Ishikawa (cell line): ENCODE data around the gene TBCD.

Experiments used
- CEBPB ChIP-seq: IDR thresholded peaks from 2 replicates; pipeline ENCODE4 v1.6.1; 2012
- CREB1 ChIP-seq: IDR thresholded peaks from 2 replicates; pipeline ENCODE4 v1.6.1; 2012; ENCODE audit warnings: low read depth
- EGR1 ChIP-seq: IDR thresholded peaks from 2 replicates; pipeline ENCODE4 v1.6.1; 2012
- EP300 ChIP-seq: IDR thresholded peaks from 2 replicates; pipeline ENCODE4 v1.6.1; 2012; ENCODE audit warnings: borderline replicate concordance
- FOXM1 ChIP-seq: IDR thresholded peaks from 2 replicates; pipeline ENCODE4 v1.6.1; 2012; ENCODE audit warnings: low read depth, borderline replicate concordance
- NFIC ChIP-seq: IDR thresholded peaks from 2 replicates; pipeline ENCODE4 v1.6.1; 2012
- RAD21 ChIP-seq: IDR thresholded peaks from 2 replicates; pipeline ENCODE4 v1.6.1; 2012; ENCODE audit warnings: low read depth
- TAF1 ChIP-seq: IDR thresholded peaks from 2 replicates; pipeline ENCODE4 v1.6.1; 2012; ENCODE audit warnings: low read depth, mild to moderate bottlenecking
- TCF12 ChIP-seq: IDR thresholded peaks from 2 replicates; pipeline ENCODE4 v1.6.1; 2012; ENCODE audit warnings: low read depth
- TEAD4 ChIP-seq: IDR thresholded peaks from 2 replicates; pipeline ENCODE4 v1.6.1; 2012
- YY1 ChIP-seq: IDR thresholded peaks from 2 replicates; pipeline ENCODE4 v1.6.1; 2012; ENCODE audit warnings: low read depth
- ZBTB7A ChIP-seq: IDR thresholded peaks from 2 replicates; pipeline ENCODE4 v1.6.1; 2012; ENCODE audit warnings: low read depth
- TF ChIP-seq, protein P1 (sequence below): IDR thresholded peaks from 2 replicates; pipeline ENCODE4 v1.6.1; 2012; ENCODE audit warnings: low read depth, mild to moderate bottlenecking
- TF ChIP-seq, protein P2 (sequence below): IDR thresholded peaks from 2 replicates; pipeline ENCODE4 v1.6.1; 2012
- TF ChIP-seq, protein P3 (sequence below): IDR thresholded peaks from 2 replicates; pipeline ENCODE4 v1.6.1; 2012

The TBCD gene

DNA sequence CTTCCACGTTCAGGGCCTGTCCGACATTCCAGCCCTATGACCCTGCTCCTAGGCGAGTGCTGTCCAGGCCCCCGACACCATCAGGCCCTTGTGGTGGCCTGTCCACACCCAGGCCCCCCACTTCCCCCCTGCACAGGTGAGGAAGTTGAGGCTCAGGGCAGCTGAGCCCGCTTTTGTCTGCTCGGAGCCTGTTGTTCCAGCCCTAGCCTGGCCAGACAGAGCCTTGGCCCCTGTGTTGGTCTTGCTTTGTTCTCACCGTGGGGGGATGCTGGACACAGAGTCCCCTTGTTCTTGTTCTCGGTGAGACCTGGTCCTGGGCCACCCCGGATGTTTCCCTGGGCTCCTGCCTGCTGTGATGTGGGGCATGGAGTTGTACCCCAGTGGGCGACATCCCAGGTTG, 140.0 kb downstream of the TBCD start:
- TF ChIP-seq TAF1, result no peak
- no peak for TF ChIP-seq YY1

GRCh38 chr17:82892899-82893565, 141.2 kb downstream of the TBCD start:
- TF ChIP-seq ZBTB7A (no peak), NFIC (peak; percentile 56), YY1 (no peak), TAF1 (no peak), EP300 (no peak), EGR1 (no peak), FOXM1 (no peak), TEAD4 (0 out of 2 replicates have a peak, but pooled peaks have one; percentile 13), CREB1 (no peak), RAD21 (no peak), TCF12 (0 out of 2 replicates have a peak, but pooled peaks have one; percentile 29), CEBPB (no peak)
- TF ChIP-seq, protein P1, sequence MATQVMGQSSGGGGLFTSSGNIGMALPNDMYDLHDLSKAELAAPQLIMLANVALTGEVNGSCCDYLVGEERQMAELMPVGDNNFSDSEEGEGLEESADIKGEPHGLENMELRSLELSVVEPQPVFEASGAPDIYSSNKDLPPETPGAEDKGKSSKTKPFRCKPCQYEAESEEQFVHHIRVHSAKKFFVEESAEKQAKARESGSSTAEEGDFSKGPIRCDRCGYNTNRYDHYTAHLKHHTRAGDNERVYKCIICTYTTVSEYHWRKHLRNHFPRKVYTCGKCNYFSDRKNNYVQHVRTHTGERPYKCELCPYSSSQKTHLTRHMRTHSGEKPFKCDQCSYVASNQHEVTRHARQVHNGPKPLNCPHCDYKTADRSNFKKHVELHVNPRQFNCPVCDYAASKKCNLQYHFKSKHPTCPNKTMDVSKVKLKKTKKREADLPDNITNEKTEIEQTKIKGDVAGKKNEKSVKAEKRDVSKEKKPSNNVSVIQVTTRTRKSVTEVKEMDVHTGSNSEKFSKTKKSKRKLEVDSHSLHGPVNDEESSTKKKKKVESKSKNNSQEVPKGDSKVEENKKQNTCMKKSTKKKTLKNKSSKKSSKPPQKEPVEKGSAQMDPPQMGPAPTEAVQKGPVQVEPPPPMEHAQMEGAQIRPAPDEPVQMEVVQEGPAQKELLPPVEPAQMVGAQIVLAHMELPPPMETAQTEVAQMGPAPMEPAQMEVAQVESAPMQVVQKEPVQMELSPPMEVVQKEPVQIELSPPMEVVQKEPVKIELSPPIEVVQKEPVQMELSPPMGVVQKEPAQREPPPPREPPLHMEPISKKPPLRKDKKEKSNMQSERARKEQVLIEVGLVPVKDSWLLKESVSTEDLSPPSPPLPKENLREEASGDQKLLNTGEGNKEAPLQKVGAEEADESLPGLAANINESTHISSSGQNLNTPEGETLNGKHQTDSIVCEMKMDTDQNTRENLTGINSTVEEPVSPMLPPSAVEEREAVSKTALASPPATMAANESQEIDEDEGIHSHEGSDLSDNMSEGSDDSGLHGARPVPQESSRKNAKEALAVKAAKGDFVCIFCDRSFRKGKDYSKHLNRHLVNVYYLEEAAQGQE, result no peak
- TF ChIP-seq, protein P2, sequence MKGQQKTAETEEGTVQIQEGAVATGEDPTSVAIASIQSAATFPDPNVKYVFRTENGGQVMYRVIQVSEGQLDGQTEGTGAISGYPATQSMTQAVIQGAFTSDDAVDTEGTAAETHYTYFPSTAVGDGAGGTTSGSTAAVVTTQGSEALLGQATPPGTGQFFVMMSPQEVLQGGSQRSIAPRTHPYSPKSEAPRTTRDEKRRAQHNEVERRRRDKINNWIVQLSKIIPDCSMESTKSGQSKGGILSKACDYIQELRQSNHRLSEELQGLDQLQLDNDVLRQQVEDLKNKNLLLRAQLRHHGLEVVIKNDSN, result no peak
- TF ChIP-seq, protein P3, sequence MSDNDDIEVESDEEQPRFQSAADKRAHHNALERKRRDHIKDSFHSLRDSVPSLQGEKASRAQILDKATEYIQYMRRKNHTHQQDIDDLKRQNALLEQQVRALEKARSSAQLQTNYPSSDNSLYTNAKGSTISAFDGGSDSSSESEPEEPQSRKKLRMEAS, result 0 out of 2 replicates have a peak, but pooled peaks have one; percentile 24

DNA sequence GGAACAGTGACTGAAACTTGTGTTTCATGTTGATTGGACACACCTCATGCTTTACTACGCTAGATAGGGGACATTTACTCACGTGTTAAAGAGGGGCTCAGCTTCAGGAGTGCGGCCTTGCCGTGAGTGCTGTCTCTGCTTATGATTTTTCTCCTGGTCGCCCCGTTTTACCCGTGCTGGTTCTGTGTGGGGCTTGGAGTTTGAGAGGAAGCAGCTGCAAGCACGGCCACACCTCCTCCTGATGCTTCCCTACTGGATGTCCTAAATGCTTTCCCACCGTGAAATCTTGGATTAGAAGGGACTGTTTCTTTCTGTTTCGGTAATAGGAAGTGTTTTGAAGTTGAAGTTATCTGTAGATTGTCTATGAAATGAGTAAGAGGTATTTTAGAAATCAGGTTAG, 141.9 kb downstream of the TBCD start:
- TF ChIP-seq RAD21 (no peak), TCF12 (no peak), YY1 (no peak), FOXM1 (no peak), NFIC (no peak), CREB1 (no peak), TAF1 (no peak)
- TF ChIP-seq, protein P3, result no peak
- TF ChIP-seq, protein P1, result no peak

DNA sequence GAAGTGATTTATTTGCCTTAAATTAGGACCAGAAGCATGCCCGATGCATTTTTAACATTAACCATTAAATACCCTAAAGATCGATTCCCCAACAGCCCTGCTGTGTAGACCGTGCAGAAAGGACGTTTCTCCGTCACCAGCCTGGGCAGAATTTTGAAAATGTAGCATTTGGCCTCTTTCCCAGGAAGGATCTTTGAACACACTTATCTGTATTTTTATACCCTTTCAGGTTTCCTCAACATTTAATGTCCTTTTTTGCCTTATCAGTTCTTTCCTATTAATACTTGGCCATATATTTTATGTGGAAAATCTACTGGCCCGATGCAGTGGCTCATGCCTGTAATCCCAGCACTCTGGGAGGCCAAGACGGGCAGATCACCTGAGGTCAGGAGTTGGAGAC, 142.5 kb downstream of the TBCD start:
- TF ChIP-seq, protein P1, result no peak
- TF ChIP-seq, protein P3, result no peak
- TF ChIP-seq NFIC, result no peak

DNA sequence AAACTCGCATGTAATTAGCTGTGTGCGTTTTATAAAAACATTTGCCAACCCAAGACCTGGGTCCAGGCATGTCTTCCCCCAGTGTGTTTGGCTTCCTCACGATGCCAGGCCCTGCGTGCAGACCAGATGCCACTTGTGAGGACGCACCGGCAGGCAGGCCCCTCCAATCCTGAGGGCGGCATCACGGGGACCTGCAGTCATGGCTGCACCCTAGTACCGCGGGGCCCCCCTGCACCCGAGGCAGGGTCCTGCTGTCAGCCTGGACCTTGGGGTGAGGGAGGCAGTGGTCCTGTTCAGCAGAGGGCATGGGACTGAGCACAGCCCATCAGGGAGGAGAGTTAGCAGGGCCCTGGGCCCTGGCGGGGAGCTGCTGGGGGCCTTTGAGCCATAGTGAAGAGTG, 143.2 kb downstream of the TBCD start:
- TF ChIP-seq YY1, result no peak
- TF ChIP-seq TEAD4, result no peak
- TF ChIP-seq, protein P1, result no peak
- TF ChIP-seq EP300, result no peak
